ENCODE measurements around the gene PPP2R3B.

- TF ChIP-seq CTCF (CRISPR knock-in tag; IDR thresholded peaks at IDR 0.05): no peak
- no peak for TF ChIP-seq CHD4 (IDR thresholded peaks at IDR 0.05; ENCODE audit: borderline replicate concordance, low read length)
- TF ChIP-seq NFYB (CRISPR knock-in tag; IDR thresholded peaks at IDR 0.05): no peak
- no peak for TF ChIP-seq TBL1XR1 (IDR thresholded peaks at IDR 0.05; ENCODE audit: borderline replicate concordance, low read length, partially characterized antibody)
- no peak for TF ChIP-seq TOE1 (CRISPR knock-in tag; IDR thresholded peaks at IDR 0.05)
- no peak for TF ChIP-seq USF2 (IDR thresholded peaks at IDR 0.05; ENCODE audit: low read depth, low read length)
- no peak for TF ChIP-seq USF2 (CRISPR knock-in tag; IDR thresholded peaks at IDR 0.05; ENCODE audit: borderline replicate concordance)
- TF ChIP-seq ZHX1 (CRISPR knock-in tag; IDR thresholded peaks at IDR 0.05; ENCODE audit: low read depth): no peak
- TF ChIP-seq ATF6 (CRISPR knock-in tag; conservative IDR thresholded peaks at IDR 0.05): no peak
- TF ChIP-seq ZSCAN30 (CRISPR knock-in tag; IDR thresholded peaks at IDR 0.05): no peak
- TF ChIP-seq RBM39 (IDR thresholded peaks at IDR 0.05; ENCODE audit: low read depth, low read length, poor library complexity, severe bottlenecking): no peak
- TF ChIP-seq NR3C1 (CRISPR knock-in tag; IDR thresholded peaks at IDR 0.05): no peak
- no peak for TF ChIP-seq ZNF891 (CRISPR knock-in tag; IDR thresholded peaks at IDR 0.05)
- no peak for TF ChIP-seq RFX5 (IDR thresholded peaks at IDR 0.05; ENCODE audit: low read depth, low read length)
- no peak for TF ChIP-seq TMF1 (CRISPR knock-in tag; IDR thresholded peaks at IDR 0.05; ENCODE audit: low read depth)
Measured at GRCh38 chrX:320126-320783, 66.5 kb downstream of the PPP2R3B start.

All from HepG2 (cell line).